ENCODE results near the gene NTN5.

GRCh38 chr19:48656840-48657474 is 15.9 kb downstream of the NTN5 start:
- TF ChIP-seq RCOR1 (IDR thresholded peaks at IDR 0.05; ENCODE audit: insufficient replicate concordance, low read length) (peak; percentile 32), POLR2A (IDR thresholded peaks at IDR 0.05; ENCODE audit: low read depth, low read length) (no peak), MAFK (IDR thresholded peaks at IDR 0.05; ENCODE audit: low read depth, low read length) (peak; percentile 25; the same call in 1 of the 2 replicates)

Data from IMR-90 (cell line).